Inflammatory macrophage treated with lipopolysaccharide for 1 hour (primary cell): ENCODE measurements around the gene INTS1.
"Not testable (repeated sequence)": the region's sequence is repeated elsewhere in the genome, so short reads cannot be mapped to it uniquely, and the experiment has no call there.

ENCODE experiments used
- DNase-seq, 2 donors: peaks; one replicate each; pipeline ENCODE4 v3.0.0-alpha.2; 2020 to 2022

Gene INTS1

GRCh38 chr7:1460821-1461645, 43.2 kb downstream of the INTS1 start:
- peak; percentile 79 to 91 for DNase-seq

- peak; percentile 47 to 85 for DNase-seq
Observed at GRCh38 chr7:1459920-1460820, 44.0 kb downstream of the INTS1 start.

- peak; percentile 99 for DNase-seq
Observed at GRCh38 chr7:1459512-1459892, 44.7 kb downstream of the INTS1 start.

GRCh38 chr7:1458683-1459511, 45.3 kb downstream of the INTS1 start, which contains the start of gene MICALL2:
MICALL2 (minus strand) TSS chr7:1459470; CDS start chr7:1459326, 144 bp downstream.
- DNase-seq, result peak; percentile 78 to 81

GRCh38 chr7:1457949-1458682, 46.1 kb downstream of the INTS1 start:
- DNase-seq, result peak; percentile 16 to 17

GRCh38 chr7:1457059-1457948, 46.9 kb downstream of the INTS1 start:
- peak; percentile 3 to 10 for DNase-seq

GRCh38 chr7:1455955-1456354, 48.2 kb downstream of the INTS1 start:
- DNase-seq, result no peak

- no peak for DNase-seq
Observed at GRCh38 chr7:1455241-1455939, 48.8 kb downstream of the INTS1 start.

- no peak for DNase-seq
Observed at GRCh38 chr7:1454542-1454941, 49.6 kb downstream of the INTS1 start.

- no peak for DNase-seq
Observed at GRCh38 chr7:1452205-1452604, 52.0 kb downstream of the INTS1 start.

- no peak for DNase-seq
Observed at GRCh38 chr7:1450987-1451386, 53.2 kb downstream of the INTS1 start.

- DNase-seq, result no peak
Observed at GRCh38 chr7:1450431-1450830, 53.8 kb downstream of the INTS1 start.

- no peak for DNase-seq
Observed at GRCh38 chr7:1449951-1450350, 54.2 kb downstream of the INTS1 start.

- no peak for DNase-seq
Observed at GRCh38 chr7:1449501-1449900, 54.7 kb downstream of the INTS1 start.

- DNase-seq, result no peak
Observed at GRCh38 chr7:1448958-1449357, 55.2 kb downstream of the INTS1 start.

GRCh38 chr7:1447551-1448244, 56.5 kb downstream of the INTS1 start:
- no peak for DNase-seq

GRCh38 chr7:1447112-1447511, 57.1 kb downstream of the INTS1 start:
- no peak for DNase-seq

GRCh38 chr7:1446620-1447032, 57.6 kb downstream of the INTS1 start:
- no peak for DNase-seq

GRCh38 chr7:1446026-1446425, 58.2 kb downstream of the INTS1 start:
- DNase-seq, result not testable (repeated sequence)

GRCh38 chr7:1445341-1445740, 58.8 kb downstream of the INTS1 start:
- no peak for DNase-seq
